ENCODE data around the gene GHR.

The GHR gene

GRCh38 chr5:42653705-42654104, 230.5 kb downstream of the GHR start:
- TF ChIP-seq SNAI2 (CRISPR knock-in tag; IDR thresholded peaks at IDR 0.05) (no peak), OSR1 (CRISPR knock-in tag; IDR thresholded peaks at IDR 0.05) (no peak), ESRRG (CRISPR knock-in tag; IDR thresholded peaks at IDR 0.05) (no peak), TSHZ2 (CRISPR knock-in tag; IDR thresholded peaks at IDR 0.05) (no peak), CSRNP3 (CRISPR knock-in tag; IDR thresholded peaks at IDR 0.05) (no peak), TOX (CRISPR knock-in tag; IDR thresholded peaks at IDR 0.05; ENCODE audit: borderline replicate concordance) (no peak), ZNF70 (CRISPR knock-in tag; IDR thresholded peaks at IDR 0.05) (no peak), ZFP3 (CRISPR knock-in tag; IDR thresholded peaks at IDR 0.05) (no peak), ZNF565 (CRISPR knock-in tag; conservative IDR thresholded peaks at IDR 0.05; ENCODE audit: low read depth) (no peak), ISL1 (CRISPR knock-in tag; IDR thresholded peaks at IDR 0.05) (no peak), ARNTL (CRISPR knock-in tag; IDR thresholded peaks at IDR 0.05; ENCODE audit: borderline replicate concordance, low read depth) (no peak), RARB (CRISPR knock-in tag; IDR thresholded peaks at IDR 0.05) (no peak), GLIS3 (CRISPR knock-in tag; IDR thresholded peaks at IDR 0.05) (no peak), TCF4 (CRISPR knock-in tag; IDR thresholded peaks at IDR 0.05; ENCODE audit: borderline replicate concordance) (no peak), ZC3H10 (CRISPR knock-in tag; IDR thresholded peaks at IDR 0.05) (no peak)
- TF ChIP-seq, protein P1, sequence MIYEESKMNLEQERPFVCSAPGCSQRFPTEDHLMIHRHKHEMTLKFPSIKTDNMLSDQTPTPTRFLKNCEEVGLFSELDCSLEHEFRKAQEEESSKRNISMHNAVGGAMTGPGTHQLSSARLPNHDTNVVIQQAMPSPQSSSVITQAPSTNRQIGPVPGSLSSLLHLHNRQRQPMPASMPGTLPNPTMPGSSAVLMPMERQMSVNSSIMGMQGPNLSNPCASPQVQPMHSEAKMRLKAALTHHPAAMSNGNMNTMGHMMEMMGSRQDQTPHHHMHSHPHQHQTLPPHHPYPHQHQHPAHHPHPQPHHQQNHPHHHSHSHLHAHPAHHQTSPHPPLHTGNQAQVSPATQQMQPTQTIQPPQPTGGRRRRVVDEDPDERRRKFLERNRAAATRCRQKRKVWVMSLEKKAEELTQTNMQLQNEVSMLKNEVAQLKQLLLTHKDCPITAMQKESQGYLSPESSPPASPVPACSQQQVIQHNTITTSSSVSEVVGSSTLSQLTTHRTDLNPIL (CRISPR knock-in tag; IDR thresholded peaks at IDR 0.05; ENCODE audit: low read depth), result no peak
- TF ChIP-seq, protein P2, sequence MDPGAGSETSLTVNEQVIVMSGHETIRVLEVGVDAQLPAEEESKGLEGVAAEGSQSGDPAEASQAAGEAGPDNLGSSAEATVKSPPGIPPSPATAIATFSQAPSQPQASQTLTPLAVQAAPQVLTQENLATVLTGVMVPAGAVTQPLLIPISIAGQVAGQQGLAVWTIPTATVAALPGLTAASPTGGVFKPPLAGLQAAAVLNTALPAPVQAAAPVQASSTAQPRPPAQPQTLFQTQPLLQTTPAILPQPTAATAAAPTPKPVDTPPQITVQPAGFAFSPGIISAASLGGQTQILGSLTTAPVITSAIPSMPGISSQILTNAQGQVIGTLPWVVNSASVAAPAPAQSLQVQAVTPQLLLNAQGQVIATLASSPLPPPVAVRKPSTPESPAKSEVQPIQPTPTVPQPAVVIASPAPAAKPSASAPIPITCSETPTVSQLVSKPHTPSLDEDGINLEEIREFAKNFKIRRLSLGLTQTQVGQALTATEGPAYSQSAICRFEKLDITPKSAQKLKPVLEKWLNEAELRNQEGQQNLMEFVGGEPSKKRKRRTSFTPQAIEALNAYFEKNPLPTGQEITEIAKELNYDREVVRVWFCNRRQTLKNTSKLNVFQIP (CRISPR knock-in tag; IDR thresholded peaks at IDR 0.05; ENCODE audit: borderline replicate concordance, low read depth), result no peak
- ATAC-seq, result no peak

GRCh38 chr5:42654645-42655044, 231.4 kb downstream of the GHR start:
- ATAC-seq, result no peak
- TF ChIP-seq, protein P1 (CRISPR knock-in tag; IDR thresholded peaks at IDR 0.05; ENCODE audit: low read depth), result no peak
- no peak for TF ChIP-seq ZFP30 (CRISPR knock-in tag; IDR thresholded peaks at IDR 0.05)
- TF ChIP-seq, protein P2 (CRISPR knock-in tag; IDR thresholded peaks at IDR 0.05; ENCODE audit: borderline replicate concordance, low read depth), result no peak
- TF ChIP-seq ZNF8 (CRISPR knock-in tag; IDR thresholded peaks at IDR 0.05), result no peak
- TF ChIP-seq GLIS3 (CRISPR knock-in tag; IDR thresholded peaks at IDR 0.05), result no peak
- TF ChIP-seq PPARA (CRISPR knock-in tag; IDR thresholded peaks at IDR 0.05; ENCODE audit: borderline replicate concordance), result no peak
- TF ChIP-seq ZNF70 (CRISPR knock-in tag; IDR thresholded peaks at IDR 0.05), result no peak
- TF ChIP-seq SNAI2 (CRISPR knock-in tag; IDR thresholded peaks at IDR 0.05), result no peak
- TF ChIP-seq TOX (CRISPR knock-in tag; IDR thresholded peaks at IDR 0.05; ENCODE audit: borderline replicate concordance), result no peak
- no peak for TF ChIP-seq PATZ1 (CRISPR knock-in tag; IDR thresholded peaks at IDR 0.05; ENCODE audit: borderline replicate concordance)
